ENCODE data around the gene DLK1.

GRCh38 chr14:100777818-100778525 lies 51.3 kb downstream of the DLK1 start:
- TF ChIP-seq CTCF (IDR thresholded peaks at IDR 0.05) = no peak
- no peak for TF ChIP-seq ZFX (IDR thresholded peaks at IDR 0.05; ENCODE audit: borderline replicate concordance)
